Large intestine (tissue), 3 donors: Measurements from ENCODE around the gene AMPH. TPM values are rescaled to one million over a fixed set of nuclear protein-coding genes. Genes with fewer than 3 reads are reported as not detected.

ENCODE experiments used
- DNase-seq, 2 donors: peaks; one replicate each; pipeline versions ENCODE4 v3.0.0 to v3.0.0-alpha.2; 2013
- H3K27ac ChIP-seq: one replicate; pipeline ENCODE4 v1.5.1; 2013; ENCODE audit warnings: low read length
- H3K27me3 ChIP-seq: 2 replicates; pipeline ENCODE4 v1.6.1; 2013; ENCODE audit warnings: low read length; ENCODE audit not compliant: control insufficient read depth, insufficient read depth
- H3K36me3 ChIP-seq: 2 replicates; pipeline ENCODE4 v1.6.1; 2013; ENCODE audit warnings: low read length; ENCODE audit not compliant: control insufficient read depth, insufficient read depth
- H3K4me1 ChIP-seq: one replicate; pipeline ENCODE4 v1.6.1; 2013; ENCODE audit warnings: low read length; ENCODE audit not compliant: control insufficient read depth, insufficient read depth
- H3K4me3 ChIP-seq: one replicate; pipeline ENCODE4 v1.5.1; 2013; ENCODE audit warnings: low read length
- H3K9me3 ChIP-seq: one replicate; pipeline ENCODE4 v1.6.1; 2013; ENCODE audit warnings: mild to moderate bottlenecking, low read depth, low read length, moderate library complexity; ENCODE audit not compliant: control insufficient read depth
- WGBS: methylation state at CpG from one replicate; pipeline ENCODE4 v1.1.5; 2013; ENCODE audit warnings: low lambda C conversion rate; ENCODE audit not compliant: insufficient coverage; 5-methylcytosine and 5-hydroxymethylcytosine counted together
- polyA plus RNA-seq: library from polyadenylated mRNA; unstranded; fragments of 120-200 nt; gene quantifications from one replicate; pipeline ENCODE4 v1.2.1, GENCODE V29; 2013

The AMPH gene
- polyA plus RNA-seq, 1 donor: 5.5 TPM

GRCh38 chr7:38664972-38665371 is 33.8 kb upstream of the AMPH start:
- H3K27ac ChIP-seq: no peak overlapping the region
- H3K27me3 ChIP-seq: no peaks in the 10 kb centered on the region
- 96% methylated on average over 3 of the region's 7 CpGs for WGBS
- no peak overlapping the region for H3K4me3 ChIP-seq
- H3K4me1 ChIP-seq: no peaks in the 10 kb centered on the region
- H3K36me3 ChIP-seq: no peaks in the 10 kb centered on the region
- H3K9me3 ChIP-seq: no peaks in the 10 kb centered on the region
- DNase-seq: no peak

GRCh38 chr7:38660427-38661099 is 29.4 kb upstream of the AMPH start:
- Histone ChIP-seq H3K4me3 (no peak overlapping the region), H3K27me3 (no peaks in the 10 kb centered on the region), H3K27ac (no peak overlapping the region), H3K9me3 (no peaks in the 10 kb centered on the region), H3K4me1 (no peaks in the 10 kb centered on the region), H3K36me3 (no peaks in the 10 kb centered on the region)
- no peak for DNase-seq
- WGBS: 17% methylated on average over 1 of the region's 6 CpGs

- Histone ChIP-seq H3K27ac (no peak overlapping the region), H3K4me1 (no peaks in the 10 kb centered on the region), H3K36me3 (no peaks in the 10 kb centered on the region), H3K27me3 (no peaks in the 10 kb centered on the region), H3K4me3 (no peak overlapping the region), H3K9me3 (no peaks in the 10 kb centered on the region)
- no peak for DNase-seq
- WGBS: no CpG with 5 or more reads among the region's 6 CpGs
These were observed 28.8 kb upstream of the AMPH start for GRCh38 chr7:38659931-38660330.

DNA sequence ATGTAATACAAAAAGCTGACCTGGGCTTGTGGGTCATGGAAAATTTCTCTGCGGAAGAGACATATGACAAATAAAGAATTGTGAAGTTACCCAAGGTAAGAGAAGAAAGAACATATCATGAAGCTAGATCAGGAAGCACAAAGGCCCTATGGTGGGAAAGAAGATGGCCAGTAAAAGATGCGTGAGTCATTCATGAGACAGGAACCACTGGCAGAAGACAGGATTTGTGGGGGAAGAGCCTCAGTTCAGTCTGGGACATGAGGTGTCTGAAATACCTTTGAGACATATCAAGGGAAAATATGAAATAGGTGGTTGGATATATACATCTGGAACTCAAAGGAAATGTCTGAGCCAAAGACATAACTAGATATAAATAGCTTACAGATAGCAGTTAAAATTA is 27.7 kb upstream of the AMPH start:
- WGBS: 94% methylated on average over 2 of the region's 2 CpGs
- H3K27ac ChIP-seq: no peak overlapping the region
- H3K4me3 ChIP-seq: no peak overlapping the region
- no peaks in the 10 kb centered on the region for H3K27me3 ChIP-seq
- no peak for DNase-seq
- H3K36me3 ChIP-seq: no peaks in the 10 kb centered on the region
- no peaks in the 10 kb centered on the region for H3K4me1 ChIP-seq
- no peaks in the 10 kb centered on the region for H3K9me3 ChIP-seq

GRCh38 chr7:38656968-38657367 is 25.8 kb upstream of the AMPH start:
- no CpG with 5 or more reads among the region's 1 CpG for WGBS
- H3K27me3 ChIP-seq: no peaks in the 10 kb centered on the region
- H3K36me3 ChIP-seq: no peaks in the 10 kb centered on the region

DNA sequence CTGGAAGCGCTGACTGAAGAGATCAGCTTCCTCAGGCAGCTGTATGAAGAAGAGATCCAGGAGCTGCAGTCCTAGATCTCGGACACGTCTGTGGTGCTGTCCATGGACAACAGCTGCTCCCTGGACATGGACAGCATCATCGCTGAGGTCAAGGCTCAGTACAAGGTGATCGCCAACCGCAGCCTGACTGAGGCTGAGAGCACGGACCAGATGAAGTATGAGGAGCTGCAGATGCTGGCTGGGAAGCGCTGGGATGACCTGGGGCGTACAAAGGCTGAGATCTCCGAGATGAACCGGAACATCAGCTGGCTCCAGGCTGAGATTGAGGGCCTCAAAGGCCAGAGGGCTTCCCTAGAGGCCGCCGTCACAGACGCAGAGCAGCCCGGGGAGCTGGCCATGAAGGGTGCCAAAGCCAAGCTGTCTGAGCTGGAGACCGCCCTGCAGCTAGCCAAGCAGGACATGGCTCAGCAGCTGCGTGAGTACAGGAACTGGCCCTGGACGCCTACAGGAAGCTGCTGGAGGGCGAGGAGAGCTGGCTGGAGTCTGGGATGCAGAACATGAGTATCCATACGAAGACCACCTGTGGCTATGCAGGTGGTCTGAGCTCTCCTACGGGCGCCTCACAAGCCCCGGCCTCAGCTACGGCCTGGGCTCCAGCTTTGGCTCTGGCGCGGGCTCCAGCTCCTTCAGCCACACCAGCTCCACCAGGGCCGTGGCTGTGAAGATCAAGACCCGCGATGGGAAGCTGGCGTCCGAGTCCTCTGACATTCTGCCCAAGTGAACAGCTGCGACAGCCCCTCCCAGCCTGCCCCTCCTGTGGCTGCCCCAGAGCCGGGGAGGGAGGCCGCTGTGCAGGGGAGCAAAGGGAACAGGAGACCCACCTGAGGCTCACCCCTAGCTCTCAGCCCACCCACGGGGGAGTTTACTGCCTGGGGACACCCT is 24.9 kb upstream of the AMPH start:
- no CpG with 5 or more reads among the region's 35 CpGs for WGBS
- Histone ChIP-seq H3K9me3 (no peaks in the 10 kb centered on the region), H3K4me3 (no peak overlapping the region), H3K36me3 (no peaks in the 10 kb centered on the region), H3K27me3 (no peaks in the 10 kb centered on the region), H3K4me1 (no peaks in the 10 kb centered on the region), H3K27ac (no peak overlapping the region)
- DNase-seq: no peak

More at GRCh38 chr7:38656968-38657367, 25.8 kb upstream of the AMPH start:
- Histone ChIP-seq H3K27ac (no peak overlapping the region), H3K4me1 (no peaks in the 10 kb centered on the region), H3K4me3 (no peak overlapping the region), H3K9me3 (no peaks in the 10 kb centered on the region)
- DNase-seq: no peak

- Histone ChIP-seq H3K36me3 (no peaks in the 10 kb centered on the region), H3K4me3 (no peak overlapping the region), H3K4me1 (no peaks in the 10 kb centered on the region), H3K27me3 (peaks cover 2% of the 10 kb centered on the region), H3K27ac (no peak overlapping the region), H3K9me3 (no peaks in the 10 kb centered on the region)
- no CpG with 5 or more reads among the region's 6 CpGs for WGBS
- DNase-seq: no peak
These were observed 6.8 kb upstream of the AMPH start for GRCh38 chr7:38637957-38638356.

- no peak overlapping the region for H3K4me3 ChIP-seq
- no peak for DNase-seq
- H3K27me3 ChIP-seq: peaks cover 35% of the 10 kb centered on the region
- 80% methylated on average over 1 of the region's 2 CpGs for WGBS
- H3K9me3 ChIP-seq: no peaks in the 10 kb centered on the region
- H3K4me1 ChIP-seq: no peaks in the 10 kb centered on the region
- no peaks in the 10 kb centered on the region for H3K36me3 ChIP-seq
- H3K27ac ChIP-seq: no peak overlapping the region
These were observed 1.2 kb upstream of the AMPH start for GRCh38 chr7:38632411-38632810.

- H3K9me3 ChIP-seq: no peaks in the 10 kb centered on the region
- no peak overlapping the region for H3K4me3 ChIP-seq
- peaks cover 35% of the 10 kb centered on the region for H3K27me3 ChIP-seq
- no peaks in the 10 kb centered on the region for H3K36me3 ChIP-seq
- no CpG with 5 or more reads among the region's 12 CpGs for WGBS
- H3K27ac ChIP-seq: no peak overlapping the region
- no peak for DNase-seq
- no peaks in the 10 kb centered on the region for H3K4me1 ChIP-seq
These were observed 1.3 kb downstream of the AMPH start for GRCh38 chr7:38629651-38630510.
